H54 (cell line): ENCODE measurements around the gene ACSL6.

ENCODE experiments used
- DNase-seq: peaks from one replicate; pipeline ENCODE4 v3.0.0; 2011; ENCODE audit warnings: low spot score, mixed read lengths; ENCODE audit not compliant: insufficient read length
- FAIRE-seq: peaks from 3 replicates; lab custom pipeline; 2011; peaks lifted over from hg19 to GRCh38; lab: Jason Lieb, UNC
- POLR2A ChIP-seq: IDR thresholded peaks from 2 replicates; pipeline ENCODE4 v1.6.1; 2011; ENCODE audit warnings: low read depth, mild to moderate bottlenecking, low read length

The ACSL6 gene

GRCh38 chr5:132011622-132012343, at the start of gene ACSL6:
TSS of gene ACSL6 (minus strand) at chr5:132011658. CDS start at chr5:132011553, 105 bp downstream.
- FAIRE-seq (no peak), DNase-seq (no peak)
- no peak for TF ChIP-seq POLR2A

GRCh38 chr5:132060501-132061161, 49.2 kb upstream of the ACSL6 start, which contains the start of gene IL3:
TSS of gene IL3 (plus strand) at chr5:132060655. CDS start at chr5:132060707, 52 bp downstream.
- TF ChIP-seq POLR2A = no peak
- FAIRE-seq (no peak), DNase-seq (no peak)

- DNase-seq (no peak), FAIRE-seq (no peak)
- TF ChIP-seq POLR2A = no peak
These were observed 48.4 kb upstream of the ACSL6 start for GRCh38 chr5:132059696-132060500.

GRCh38 chr5:132059043-132059695, 47.7 kb upstream of the ACSL6 start:
- no peak for FAIRE-seq
- DNase-seq = no peak

GRCh38 chr5:132058646-132059042, 47.2 kb upstream of the ACSL6 start:
- DNase-seq = no peak
- no peak for TF ChIP-seq POLR2A

More at GRCh38 chr5:132059043-132059695, 47.7 kb upstream of the ACSL6 start:
- no peak for TF ChIP-seq POLR2A

GRCh38 chr5:132057498-132058255, 46.2 kb upstream of the ACSL6 start:
- FAIRE-seq (no peak), DNase-seq (no peak)
- TF ChIP-seq POLR2A = no peak

More at GRCh38 chr5:132058646-132059042, 47.2 kb upstream of the ACSL6 start:
- FAIRE-seq = no peak

- TF ChIP-seq POLR2A = no peak
- DNase-seq = no peak
- FAIRE-seq = no peak
These were observed 45.4 kb upstream of the ACSL6 start for GRCh38 chr5:132056610-132057497.

GRCh38 chr5:132055808-132056609, 44.6 kb upstream of the ACSL6 start:
- no peak for TF ChIP-seq POLR2A
- FAIRE-seq (no peak), DNase-seq (no peak)

- no peak for FAIRE-seq
- DNase-seq = no peak
- TF ChIP-seq POLR2A = no peak
These were observed 44.0 kb upstream of the ACSL6 start for GRCh38 chr5:132055441-132055807.

- no peak for FAIRE-seq
- DNase-seq = no peak
- TF ChIP-seq POLR2A = no peak
These were observed 43.4 kb upstream of the ACSL6 start for GRCh38 chr5:132054697-132055440.
